GM18858 (cell line): ENCODE results near the gene POU2AF1.
"Not testable (repeated sequence)": the region's sequence is repeated elsewhere in the genome, so short reads cannot be mapped to it uniquely, and the experiment has no call there.

Experiments used
- ATAC-seq: cut with Tn5 transposase; IDR thresholded peaks from one replicate; pipeline ENCODE4 v1.9.1; 2021; ENCODE audit not compliant: unreplicated experiment

POU2AF1 gene

GRCh38 chr11:111320728-111321568 is 58.1 kb downstream of the POU2AF1 start:
- no peak for ATAC-seq

GRCh38 chr11:111320199-111320598 is 58.9 kb downstream of the POU2AF1 start:
- ATAC-seq = not testable (repeated sequence)

GRCh38 chr11:111319296-111319695 is 59.8 kb downstream of the POU2AF1 start:
- ATAC-seq = no peak

GRCh38 chr11:111312076-111312475 is 67.0 kb downstream of the POU2AF1 start:
- no peak for ATAC-seq

GRCh38 chr11:111310723-111311122 is 68.4 kb downstream of the POU2AF1 start:
- ATAC-seq = no peak

- ATAC-seq = no peak
Measured at GRCh38 chr11:111310088-111310487, 69.0 kb downstream of the POU2AF1 start.

GRCh38 chr11:111309215-111309915 is 69.7 kb downstream of the POU2AF1 start:
- ATAC-seq = no peak

GRCh38 chr11:111308140-111308539 is 70.9 kb downstream of the POU2AF1 start:
- ATAC-seq = no peak

- ATAC-seq = no peak
Measured at GRCh38 chr11:111307472-111308108, 71.5 kb downstream of the POU2AF1 start.

- ATAC-seq = no peak
Measured at GRCh38 chr11:111306321-111306720, 72.8 kb downstream of the POU2AF1 start.

GRCh38 chr11:111305876-111306275 is 73.2 kb downstream of the POU2AF1 start:
- no peak for ATAC-seq

- ATAC-seq = no peak
Measured at GRCh38 chr11:111305162-111305802, 73.8 kb downstream of the POU2AF1 start.

- no peak for ATAC-seq
Measured at GRCh38 chr11:111303461-111303860, 75.6 kb downstream of the POU2AF1 start.

- ATAC-seq = no peak
Measured at GRCh38 chr11:111302298-111302697, 76.8 kb downstream of the POU2AF1 start.
